HEK293T (cell line): Measurements from ENCODE around the gene GPR150.

Experiments used
- ARNT ChIP-seq: fragments of 450-650 bp; IDR thresholded peaks from 2 replicates; pipeline ENCODE4 v1.6.1; 2017; ENCODE audit warnings: mild to moderate bottlenecking
- FOXK2 ChIP-seq: fragments of 450-650 bp; IDR thresholded peaks from 2 replicates; pipeline ENCODE4 v1.6.1; 2016; ENCODE audit warnings: mild to moderate bottlenecking
- HDGF ChIP-seq: fragments of 450-650 bp; IDR thresholded peaks from 2 replicates; pipeline ENCODE4 v1.6.1; 2017; ENCODE audit warnings: antibody characterized with exemption, borderline replicate concordance
- L3MBTL2 ChIP-seq: fragments of 450-650 bp; conservative IDR thresholded peaks from 2 replicates; pipeline ENCODE4 v1.6.1; 2016; ENCODE audit warnings: mild to moderate bottlenecking
- LEF1 ChIP-seq: fragments of 450-650 bp; IDR thresholded peaks from 2 replicates; pipeline ENCODE4 v1.6.1; 2017; ENCODE audit warnings: mild to moderate bottlenecking, borderline replicate concordance
- NFRKB ChIP-seq: fragments of 450-650 bp; IDR thresholded peaks from 2 replicates; pipeline ENCODE4 v1.6.1; 2016; ENCODE audit warnings: mild to moderate bottlenecking, moderate library complexity
- SP1 ChIP-seq: fragments of 450-650 bp; IDR thresholded peaks from 2 replicates; pipeline ENCODE4 v1.6.1; 2017
- SUZ12 ChIP-seq: fragments of 450-650 bp; IDR thresholded peaks from 2 replicates; pipeline ENCODE4 v1.6.1; 2016; ENCODE audit warnings: mild to moderate bottlenecking
- TARDBP ChIP-seq: fragments of 450-650 bp; IDR thresholded peaks from 2 replicates; pipeline ENCODE4 v1.6.1; 2016
- ZNF384 ChIP-seq: fragments of 450-650 bp; IDR thresholded peaks from 2 replicates; pipeline ENCODE4 v1.6.1; 2016

GRCh38 chr5:95590880-95591279 is 29.0 kb upstream of the GPR150 start:
- TF ChIP-seq NFRKB (no peak), LEF1 (no peak), HDGF (no peak), SUZ12 (no peak), SP1 (no peak), L3MBTL2 (no peak), TARDBP (no peak), ARNT (no peak), ZNF384 (no peak), FOXK2 (no peak)
